H1 (cell line): ENCODE measurements around the gene ATAD3A. TPM values are rescaled to one million over a fixed set of nuclear protein-coding genes. Genes with fewer than 3 reads are reported as not detected.

Experiments
- CTCF ChIA-PET: fragments of 300-600 bp; sonication (Branson Sonifier 250); formaldehyde crosslinking; loops from one replicate; lab custom pipeline; 2021; ENCODE audit not compliant: partially characterized antibody; lab: Charles Lee
- POLR2A ChIA-PET: fragments of 300-600 bp; sonication (Branson Sonifier 250); formaldehyde crosslinking; loops from one replicate; lab custom pipeline; 2021; ENCODE audit warnings: inconsistent platforms; ENCODE audit not compliant: partially characterized antibody; lab: Charles Lee
- DNase-seq, 2 experiments: peaks; one replicate each; pipeline versions ENCODE4 v3.0.0 to v3.0.0-alpha.2; 2010 to 2022; ENCODE audit warnings: low spot score in 2 of 2, low read depth in 1 of 2, mixed read lengths in 1 of 2
- FAIRE-seq: peaks from 2 replicates; lab custom pipeline; 2011; peaks lifted over from hg19 to GRCh38; lab: Jason Lieb, UNC
- H2AFZ ChIP-seq: 2 replicates; pipeline ENCODE4 v1.8.1; 2012; ENCODE audit warnings: low read length, inconsistent platforms
- H2AK5ac ChIP-seq: 2 replicates; pipeline ENCODE4 v1.6.1; 2013; ENCODE audit warnings: low read depth, low read length
- H2BK120ac ChIP-seq: replicated peaks from 2 replicates; pipeline ENCODE3; 2013; ENCODE audit warnings: low read depth, low read length, inconsistent platforms
- H2BK12ac ChIP-seq: 2 replicates; pipeline ENCODE4 v1.6.1; 2013; ENCODE audit warnings: low read depth, low read length
- H2BK15ac ChIP-seq: 2 replicates; pipeline ENCODE4 v1.6.1; 2013; ENCODE audit warnings: low read length
- H2BK20ac ChIP-seq: 2 replicates; pipeline ENCODE4 v1.6.1; 2013; ENCODE audit warnings: low read length
- H2BK5ac ChIP-seq: 2 replicates; pipeline ENCODE4 v1.6.1; 2013; ENCODE audit warnings: low read depth, low read length
- H3K14ac ChIP-seq: 2 replicates; pipeline ENCODE4 v1.6.1; 2013; ENCODE audit warnings: inconsistent platforms; ENCODE audit not compliant: insufficient read length
- H3K18ac ChIP-seq: 2 replicates; pipeline ENCODE4 v1.6.1; 2013; ENCODE audit warnings: low read length; ENCODE audit errors: extremely low read depth
- H3K23ac ChIP-seq: 2 replicates; pipeline ENCODE4 v1.6.1; 2013; ENCODE audit warnings: inconsistent platforms; ENCODE audit not compliant: insufficient read length
- H3K23me2 ChIP-seq: 2 replicates; pipeline ENCODE4 v1.6.1; 2013; ENCODE audit warnings: low read depth, low read length
- H3K27ac ChIP-seq: 2 replicates; pipeline ENCODE4 v1.6.1; 2011; ENCODE audit warnings: low read depth, low read length, inconsistent platforms
- H3K27me3 ChIP-seq, 4 experiments: replicated peaks in 1 of 4; 1 replicate in 1 of 4; 2 replicates in 3 of 4; pipeline versions ENCODE4 v1.6.1 to v1.8.1; 2011 to 2013; ENCODE audit warnings: low read length in 3 of 4, mild to moderate bottlenecking in 3 of 4, inconsistent platforms in 2 of 4, mixed read lengths in 2 of 4, moderate library complexity in 1 of 4; ENCODE audit not compliant: control insufficient read depth in 3 of 4, insufficient read depth in 3 of 4; ENCODE audit errors: extremely low read depth in 1 of 4
- H3K36me3 ChIP-seq, 4 experiments: 2 replicates each; pipeline versions ENCODE4 v1.6.1 to v1.8.1; 2011 to 2013; ENCODE audit warnings: mild to moderate bottlenecking in 4 of 4, low read length in 3 of 4, moderate library complexity in 2 of 4, control low read depth in 1 of 4, inconsistent platforms in 1 of 4; ENCODE audit not compliant: insufficient read depth in 4 of 4, control insufficient read depth in 2 of 4
- H3K4ac ChIP-seq: replicated peaks from 2 replicates; pipeline ENCODE3; 2013; ENCODE audit warnings: low read length, low read depth, mixed read lengths, inconsistent platforms; ENCODE audit not compliant: insufficient read length
- H3K4me1 ChIP-seq, 4 experiments: replicated peaks in 1 of 4; 1 replicate in 1 of 4; 2 replicates in 3 of 4; pipeline versions ENCODE4 v1.6.1 to v1.8.1; 2011 to 2013; ENCODE audit warnings: low read length in 3 of 4, inconsistent platforms in 2 of 4, mixed read lengths in 1 of 4; ENCODE audit not compliant: insufficient read depth in 4 of 4, control insufficient read depth in 3 of 4
- H3K4me2 ChIP-seq, 2 experiments: 2 replicates each; pipeline versions ENCODE4 v1.6.1 to v1.8.1; 2011 to 2013; ENCODE audit warnings: low read depth in 2 of 2, low read length in 2 of 2, control low read depth in 1 of 2, inconsistent platforms in 1 of 2, mild to moderate bottlenecking in 1 of 2; ENCODE audit not compliant: insufficient read depth in 1 of 2
- H3K4me3 ChIP-seq, 4 experiments: fragments of 200-600, 300-600 bp in 1 of 4; sonication (generic), shearing (Covaris generic), sonication (Bioruptor Twin) in 1 of 4; 2 replicates each; pipeline versions ENCODE4 v1.5.1 to v1.8.1; 2011 to 2016; ENCODE audit warnings: low read length in 4 of 4, low read depth in 3 of 4, control low read depth in 2 of 4, inconsistent platforms in 2 of 4, mild to moderate bottlenecking in 2 of 4, mixed read lengths in 1 of 4, moderate library complexity in 1 of 4; ENCODE audit not compliant: insufficient read depth in 2 of 4; ENCODE audit errors: extremely low read depth in 1 of 4
- H3K56ac ChIP-seq: replicated peaks from 2 replicates; pipeline ENCODE3; 2013; ENCODE audit warnings: low read depth, mild to moderate bottlenecking, mixed read lengths, low read length, inconsistent platforms; ENCODE audit not compliant: insufficient read length
- H3K79me1 ChIP-seq: 2 replicates; pipeline ENCODE4 v1.6.1; 2013; ENCODE audit warnings: low read depth, low read length, control low read depth
- H3K79me2 ChIP-seq, 2 experiments: 2 replicates each; pipeline versions ENCODE4 v1.6.1 to v1.8.1; 2012 to 2013; ENCODE audit warnings: low read length in 2 of 2, mild to moderate bottlenecking in 2 of 2, inconsistent platforms in 1 of 2; ENCODE audit not compliant: insufficient read depth in 2 of 2, control insufficient read depth in 1 of 2
- H3K9ac ChIP-seq, 4 experiments: replicated peaks in 1 of 4; 1 replicate in 1 of 4; 2 replicates in 3 of 4; pipeline versions ENCODE4 v1.6.1 to v1.8.1; 2011 to 2013; ENCODE audit warnings: low read depth in 3 of 4, low read length in 3 of 4, control low read depth in 2 of 4, mild to moderate bottlenecking in 2 of 4, moderate library complexity in 2 of 4, inconsistent platforms in 1 of 4; ENCODE audit errors: extremely low read depth in 1 of 4
- H3K9me3 ChIP-seq, 2 experiments: 2 replicates each; pipeline versions ENCODE4 v1.6.1 to v1.8.1; 2012 to 2013; ENCODE audit warnings: mild to moderate bottlenecking in 2 of 2, moderate library complexity in 2 of 2, control low read depth in 1 of 2, inconsistent platforms in 1 of 2, low read depth in 1 of 2, low read length in 1 of 2, mixed read lengths in 1 of 2; ENCODE audit not compliant: insufficient read depth in 2 of 2
- H4K20me1 ChIP-seq, 2 experiments: replicated peaks in 1 of 2; 2 replicates each; pipeline versions ENCODE3 to v1.8.1; 2011 to 2013; ENCODE audit warnings: inconsistent platforms in 2 of 2, low read length in 2 of 2, mild to moderate bottlenecking in 1 of 2; ENCODE audit not compliant: insufficient read depth in 2 of 2, control insufficient read depth in 1 of 2
- H4K5ac ChIP-seq: 2 replicates; pipeline ENCODE4 v1.6.1; 2013; ENCODE audit warnings: low read length, low read depth, mixed read lengths, inconsistent platforms; ENCODE audit not compliant: insufficient read length
- H4K8ac ChIP-seq: 2 replicates; pipeline ENCODE4 v1.8.0; 2013; ENCODE audit warnings: mild to moderate bottlenecking, moderate library complexity, low read length, inconsistent platforms; ENCODE audit not compliant: insufficient read depth; ENCODE audit errors: extremely low read depth
- H4K91ac ChIP-seq: replicated peaks from 2 replicates; pipeline ENCODE3; 2013; ENCODE audit warnings: low read length, mixed read lengths, inconsistent platforms; ENCODE audit not compliant: insufficient read length
- BACH1 ChIP-seq: IDR thresholded peaks from 2 replicates; pipeline ENCODE4 v1.6.1; 2012; ENCODE audit warnings: low read length, improper control_type of control experiment
- CTCF ChIP-seq, 3 experiments: IDR thresholded peaks; 1 replicate in 2 of 3; 2 replicates in 1 of 3; pipeline versions ENCODE4 v1.5.1 to v1.6.1; 2011; ENCODE audit warnings: low read length in 3 of 3, mild to moderate bottlenecking in 3 of 3, inconsistent platforms in 2 of 3, low read depth in 1 of 3, moderate library complexity in 1 of 3; ENCODE audit not compliant: insufficient read depth in 1 of 3; ENCODE audit errors: control extremely low read depth in 1 of 3
- FOSL1 ChIP-seq: IDR thresholded peaks from 2 replicates; pipeline ENCODE4 v1.6.1; 2011; ENCODE audit warnings: mild to moderate bottlenecking, low read depth, low read length, moderate library complexity; ENCODE audit not compliant: insufficient read depth
- GABPA ChIP-seq: IDR thresholded peaks from 2 replicates; pipeline ENCODE4 v1.6.1; 2011; ENCODE audit warnings: mild to moderate bottlenecking, low read length, moderate library complexity, borderline replicate concordance; ENCODE audit not compliant: insufficient read depth
- GTF2F1 ChIP-seq: IDR thresholded peaks from 2 replicates; pipeline ENCODE4 v1.6.1; 2012; ENCODE audit warnings: low read depth, low read length, improper control_type of control experiment, borderline replicate concordance
- RXRA ChIP-seq: IDR thresholded peaks from 2 replicates; pipeline ENCODE4 v1.6.1; 2011; ENCODE audit warnings: low read depth, mild to moderate bottlenecking, low read length, moderate library complexity; ENCODE audit not compliant: insufficient read depth
- SAP30 ChIP-seq: fragments of 300-600 bp; sonication (generic); IDR thresholded peaks from 2 replicates; pipeline ENCODE4 v1.7.1; 2012; ENCODE audit warnings: low read length, moderate library complexity, mild to moderate bottlenecking, inconsistent platforms; ENCODE audit not compliant: insufficient read depth, insufficient replicate concordance
- SIX5 ChIP-seq: IDR thresholded peaks from 2 replicates; pipeline ENCODE4 v1.6.1; 2011; ENCODE audit warnings: mild to moderate bottlenecking, low read depth, low read length
- WGBS, 2 experiments: shearing (Covaris generic) in 1 of 2; methylation state at CpG; one replicate each; pipeline versions ENCODE4 v1.1.6 to v1.1.7; 2013 to 2015; ENCODE audit warnings: low lambda C conversion rate in 2 of 2, mixed read lengths in 2 of 2, inconsistent platforms in 1 of 2, low coverage in 1 of 2, missing lambda C conversion rate in 1 of 2; ENCODE audit not compliant: insufficient replicate concordance in 2 of 2, insufficient coverage in 1 of 2, insufficient read length in 1 of 2; ENCODE audit errors: extremely low coverage in 1 of 2, missing lambda C conversion rate in 1 of 2; 5-methylcytosine and 5-hydroxymethylcytosine counted together
- polyA plus RNA-seq, 7 experiments: library from polyadenylated mRNA; depleted of rRNA in 3 of 7; stranded (reverse) in 5 of 7; unstranded in 2 of 7; fragments of >200 nt in 5 of 7; fragments of 200-250 nt in 2 of 7; gene quantifications; 1 replicate in 5 of 7; 2 replicates in 1 of 7; 4 replicates in 1 of 7; pipeline versions ENCODE4 v1.2.1 to v1.2.3, GENCODE V29; 2011 to 2013; ENCODE audit warnings: missing spikeins in 2 of 7, mixed read lengths in 2 of 7
- total RNA-seq: library from RNA; stranded (reverse); fragmentation: NEBNext Ultra II Directional; extraction: Animal tissue kit (Norgen Biotek cat#: 25700); gene quantifications from 2 replicates; pipeline ENCODE4 v1.2.1, GENCODE V29; 2021

Gene ATAD3A
- total and polyA plus RNA-seq, 2 of the 8 experiments (the other 6 are each of a cell fraction or from before 2014, with no cell fraction given), result 28.3 to 64.7 TPM

- H4K5ac ChIP-seq, result no peak overlapping the region
- H3K4ac ChIP-seq, result no peak overlapping the region
- H3K36me3 ChIP-seq, result no peaks in the 10 kb centered on the region
- H2BK5ac ChIP-seq, result no peak overlapping the region
- no peaks in the 10 kb centered on the region for H3K79me1 ChIP-seq
- peaks cover 7% of the 10 kb centered on the region; the same call in 1 of the 2 replicates for H3K23me2 ChIP-seq
- H3K4me2 ChIP-seq, result no peak overlapping the region
- H4K20me1 ChIP-seq, result no peaks in the 10 kb centered on the region
- FAIRE-seq, result no peak
- H3K56ac ChIP-seq, result no peak overlapping the region
- H3K27ac ChIP-seq, result no peak overlapping the region
- no peak overlapping the region for H2BK12ac ChIP-seq
- no peak overlapping the region for H3K18ac ChIP-seq
- H4K91ac ChIP-seq, result no peak overlapping the region
- WGBS, 2 experiments, result 86% methylated on average over 13 of the region's 13 CpGs; no CpG with 5 or more reads in 1 of the 2 experiments
- no peak overlapping the region for H2BK120ac ChIP-seq
- H2BK20ac ChIP-seq, result no peak overlapping the region
- no peaks in the 10 kb centered on the region for H3K9me3 ChIP-seq
- no peak overlapping the region for H2BK15ac ChIP-seq
- peaks cover 3 to 10% of the 10 kb centered on the region in 2 experiments for H3K79me2 ChIP-seq
- peaks cover 0 to under 1% (median 0%) of the 10 kb centered on the region in 4 experiments; a peak in 1 of 7 replicates for H3K4me1 ChIP-seq
- H3K27me3 ChIP-seq, result no peaks in the 10 kb centered on the region; a peak in 1 of 7 replicates
- POLR2A ChIA-PET, result interaction anchor here (0.6 to 2.1 kb wide), 11 partner anchors 8 to 203 kb away, joined by 3 to 10 read pairs (median 4); partner anchors contain the start of gene MIB2
- H3K4me3 ChIP-seq, result no peak overlapping the region
- no peak overlapping the region for H2AK5ac ChIP-seq
- no peak overlapping the region for H3K23ac ChIP-seq
- no peak overlapping the region for H3K14ac ChIP-seq
- no peak overlapping the region; the same call in 1 of the 2 replicates for H4K8ac ChIP-seq
- DNase-seq, result no peak
- no peak overlapping the region for H3K9ac ChIP-seq
- CTCF ChIA-PET, result interaction anchor here (0.6 to 2.8 kb wide), 9 partner anchors 8 to 577 kb away, joined by 3 to 15 read pairs (median 4); no protein-coding TSS in a partner anchor
- peak overlapping the region; percentile 0; the same call in 1 of the 2 replicates for H2AFZ ChIP-seq
- TF ChIP-seq FOSL1 (no peak), CTCF (IDR thresholded peaks at IDR 0.05; ENCODE audit: control extremely low read depth in 1 of 3, insufficient read depth in 1 of 3, low read depth in 1 of 3, low read length in 3 of 3) (no peak), GABPA (no peak), BACH1 (no peak), SAP30 (no peak), GTF2F1 (no peak), SIX5 (no peak), RXRA (no peak)
Measured at GRCh38 chr1:1578371-1578940, 66.5 kb downstream of the ATAD3A start.
